HepG2 (cell line): ENCODE results near the gene SH3BP5. TPM values are rescaled to one million over a fixed set of nuclear protein-coding genes. Genes with fewer than 3 reads are reported as not detected.

Source experiments
- ARID5B ChIP-seq: IDR thresholded peaks from 2 replicates; pipeline ENCODE4 v1.4.0; 2020; ENCODE audit warnings: mild to moderate bottlenecking, missing genetic modification reagents
- BATF2 ChIP-seq: sonication (generic); formaldehyde crosslinking; IDR thresholded peaks from 2 replicates; pipeline ENCODE4 v1.8.0; 2022; ENCODE audit warnings: mild to moderate bottlenecking, missing genetic modification reagents, moderate library complexity
- CTCF ChIP-seq: sonication (generic); formaldehyde crosslinking; IDR thresholded peaks from 2 replicates; pipeline ENCODE4 v1.5.0; 2020; ENCODE audit warnings: mild to moderate bottlenecking, missing genetic modification reagents, moderate library complexity
- MAX ChIP-seq: IDR thresholded peaks from 2 replicates; pipeline ENCODE4 v1.6.1; 2012; ENCODE audit warnings: inconsistent platforms
- NCOA5 ChIP-seq: sonication (generic); formaldehyde crosslinking; IDR thresholded peaks from 2 replicates; pipeline ENCODE4 v1.4.0; 2020; ENCODE audit warnings: missing genetic modification reagents
- REPIN1 ChIP-seq: sonication (generic); formaldehyde crosslinking; IDR thresholded peaks from 2 replicates; pipeline ENCODE4 v1.8.0; 2022; ENCODE audit warnings: missing genetic modification reagents, low read depth, mild to moderate bottlenecking, borderline replicate concordance
- SAFB2 ChIP-seq: sonication (generic); formaldehyde crosslinking; IDR thresholded peaks from 2 replicates; pipeline ENCODE4 v1.5.1; 2020; ENCODE audit warnings: missing genetic modification reagents, low read depth, mild to moderate bottlenecking, borderline replicate concordance
- ZBTB21 ChIP-seq: sonication (generic); formaldehyde crosslinking; IDR thresholded peaks from 2 replicates; pipeline ENCODE4 v1.4.0; 2020; ENCODE audit warnings: missing genetic modification reagents
- ZFP1 ChIP-seq: IDR thresholded peaks from 2 replicates; pipeline ENCODE4 v1.6.1; 2016
- ZNF143 ChIP-seq: sonication (generic); formaldehyde crosslinking; IDR thresholded peaks from 2 replicates; pipeline ENCODE4 v1.4.0; 2020; ENCODE audit warnings: missing genetic modification reagents
- ZNF720 ChIP-seq: sonication (generic); formaldehyde crosslinking; IDR thresholded peaks from 2 replicates; pipeline ENCODE4 v1.4.0; 2020; ENCODE audit warnings: missing genetic modification reagents
- polyA plus RNA-seq, 8 experiments: library from polyadenylated mRNA; depleted of rRNA in 3 of 8; stranded (reverse) in 7 of 8; unstranded in 1 of 8; fragments of >200 nt; fragmentation: Illumina TruSeq in 4 of 8; extraction: Trizol in 4 of 8; gene quantifications; 2 replicates each; pipeline versions ENCODE4 v1.2.1 to v1.2.3, GENCODE V29; 2011 to 2016; ENCODE audit warnings: low read depth in 4 of 8, missing spikeins in 1 of 8, mixed read lengths in 1 of 8; ENCODE audit not compliant: insufficient read depth in 1 of 8
- total RNA-seq, 5 experiments: library from RNA; depleted of rRNA; stranded (reverse); fragments of >200 nt; fragmentation: Illumina TruSeq; extraction: Trizol; gene quantifications; 2 replicates each; pipeline ENCODE4 v1.2.3, GENCODE V29; 2016; ENCODE audit warnings: low read depth in 1 of 5
- TF ChIP-seq, protein P1 (sequence below): sonication (generic); formaldehyde crosslinking; IDR thresholded peaks from 2 replicates; pipeline ENCODE4 v1.4.0; 2020; ENCODE audit warnings: missing genetic modification reagents
- TF ChIP-seq, protein P2 (sequence below), 2 experiments: sonication (generic) in 1 of 2; formaldehyde crosslinking in 1 of 2; IDR thresholded peaks; 2 replicates each; pipeline versions ENCODE4 v1.6.1 to v1.9.0; 2014 to 2022; ENCODE audit warnings: antibody characterized with exemption in 1 of 2, borderline replicate concordance in 1 of 2, inconsistent platforms in 1 of 2, low read depth in 1 of 2, missing genetic modification reagents in 1 of 2

Gene SH3BP5
- total and polyA plus RNA-seq, 2 of the 13 experiments (the other 11 are each of a cell fraction or from before 2014, with no cell fraction given), result 0.09 to 0.16 TPM

GRCh38 chr3:15205934-15206661, 126.3 kb downstream of the SH3BP5 start, which contains the start of gene CAPN7 (continued):
- TF ChIP-seq ARID5B (CRISPR knock-in tag) (peak; percentile 58; the same call in 1 of the 2 replicates), MAX (peak; percentile 94), CTCF (CRISPR knock-in tag) (peak; percentile 70), REPIN1 (CRISPR knock-in tag) (peak; percentile 21; the same call in 1 of the 2 replicates), SAFB2 (peak; percentile 74; the same call in 1 of the 2 replicates), NCOA5 (CRISPR knock-in tag) (no peak), ZNF720 (no peak), ZFP1 (CRISPR knock-in tag) (no peak), ZBTB21 (CRISPR knock-in tag) (no peak), ZNF143 (CRISPR knock-in tag) (0 out of 2 replicates have a peak, but pooled peaks have one; percentile 32), BATF2 (CRISPR knock-in tag) (peak; percentile 65; the same call in 1 of the 2 replicates)
- TF ChIP-seq, protein P1, sequence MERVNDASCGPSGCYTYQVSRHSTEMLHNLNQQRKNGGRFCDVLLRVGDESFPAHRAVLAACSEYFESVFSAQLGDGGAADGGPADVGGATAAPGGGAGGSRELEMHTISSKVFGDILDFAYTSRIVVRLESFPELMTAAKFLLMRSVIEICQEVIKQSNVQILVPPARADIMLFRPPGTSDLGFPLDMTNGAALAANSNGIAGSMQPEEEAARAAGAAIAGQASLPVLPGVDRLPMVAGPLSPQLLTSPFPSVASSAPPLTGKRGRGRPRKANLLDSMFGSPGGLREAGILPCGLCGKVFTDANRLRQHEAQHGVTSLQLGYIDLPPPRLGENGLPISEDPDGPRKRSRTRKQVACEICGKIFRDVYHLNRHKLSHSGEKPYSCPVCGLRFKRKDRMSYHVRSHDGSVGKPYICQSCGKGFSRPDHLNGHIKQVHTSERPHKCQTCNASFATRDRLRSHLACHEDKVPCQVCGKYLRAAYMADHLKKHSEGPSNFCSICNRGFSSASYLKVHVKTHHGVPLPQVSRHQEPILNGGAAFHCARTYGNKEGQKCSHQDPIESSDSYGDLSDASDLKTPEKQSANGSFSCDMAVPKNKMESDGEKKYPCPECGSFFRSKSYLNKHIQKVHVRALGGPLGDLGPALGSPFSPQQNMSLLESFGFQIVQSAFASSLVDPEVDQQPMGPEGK (CRISPR knock-in tag), result peak; percentile 19; the same call in 1 of the 2 replicates
- TF ChIP-seq, protein P2, sequence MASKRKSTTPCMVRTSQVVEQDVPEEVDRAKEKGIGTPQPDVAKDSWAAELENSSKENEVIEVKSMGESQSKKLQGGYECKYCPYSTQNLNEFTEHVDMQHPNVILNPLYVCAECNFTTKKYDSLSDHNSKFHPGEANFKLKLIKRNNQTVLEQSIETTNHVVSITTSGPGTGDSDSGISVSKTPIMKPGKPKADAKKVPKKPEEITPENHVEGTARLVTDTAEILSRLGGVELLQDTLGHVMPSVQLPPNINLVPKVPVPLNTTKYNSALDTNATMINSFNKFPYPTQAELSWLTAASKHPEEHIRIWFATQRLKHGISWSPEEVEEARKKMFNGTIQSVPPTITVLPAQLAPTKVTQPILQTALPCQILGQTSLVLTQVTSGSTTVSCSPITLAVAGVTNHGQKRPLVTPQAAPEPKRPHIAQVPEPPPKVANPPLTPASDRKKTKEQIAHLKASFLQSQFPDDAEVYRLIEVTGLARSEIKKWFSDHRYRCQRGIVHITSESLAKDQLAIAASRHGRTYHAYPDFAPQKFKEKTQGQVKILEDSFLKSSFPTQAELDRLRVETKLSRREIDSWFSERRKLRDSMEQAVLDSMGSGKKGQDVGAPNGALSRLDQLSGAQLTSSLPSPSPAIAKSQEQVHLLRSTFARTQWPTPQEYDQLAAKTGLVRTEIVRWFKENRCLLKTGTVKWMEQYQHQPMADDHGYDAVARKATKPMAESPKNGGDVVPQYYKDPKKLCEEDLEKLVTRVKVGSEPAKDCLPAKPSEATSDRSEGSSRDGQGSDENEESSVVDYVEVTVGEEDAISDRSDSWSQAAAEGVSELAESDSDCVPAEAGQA (IDR thresholded peaks at IDR 0.05; ENCODE audit: low read depth), result no peak
- TF ChIP-seq, protein P2 (CRISPR knock-in tag; IDR thresholded peaks at IDR 0.05; ENCODE audit: borderline replicate concordance), result no peak; the same call in 1 of the 2 replicates
